HepG2 (cell line): ENCODE results near the gene ACP2. TPM values are rescaled to one million over a fixed set of nuclear protein-coding genes. Genes with fewer than 3 reads are reported as not detected.

Experiments
- CREM ChIP-seq, 2 experiments: sonication (generic) in 1 of 2; formaldehyde crosslinking in 1 of 2; IDR thresholded peaks; 2 replicates each; pipeline versions ENCODE4 v1.4.0 to v1.6.1; 2016 to 2020; ENCODE audit warnings: antibody characterized with exemption in 1 of 2, mild to moderate bottlenecking in 1 of 2, missing genetic modification reagents in 1 of 2
- GABPA ChIP-seq, 2 experiments: IDR thresholded peaks; 2 replicates each; pipeline ENCODE4 v1.6.1; 2011 to 2016; ENCODE audit warnings: low read depth in 2 of 2, low read length in 1 of 2, missing biosample characterization in 1 of 2, missing genetic modification characterization in 1 of 2
- JUNB ChIP-seq: sonication (generic); formaldehyde crosslinking; IDR thresholded peaks from 2 replicates; pipeline ENCODE4 v1.8.0; 2022; ENCODE audit warnings: missing genetic modification reagents, mild to moderate bottlenecking, borderline replicate concordance
- KLF9 ChIP-seq: IDR thresholded peaks from 2 replicates; pipeline ENCODE4 v1.6.1; 2016; ENCODE audit warnings: low read depth
- NCOA2 ChIP-seq: sonication (generic); formaldehyde crosslinking; IDR thresholded peaks from 2 replicates; pipeline ENCODE4 v1.8.0; 2022; ENCODE audit warnings: inconsistent platforms
- NFYC ChIP-seq: IDR thresholded peaks from 2 replicates; pipeline ENCODE4 v1.6.1; 2016; ENCODE audit warnings: missing genetic modification reagents, missing compliant biosample characterization
- NR2F6 ChIP-seq, 2 experiments: IDR thresholded peaks; 2 replicates each; pipeline ENCODE4 v1.6.1; 2016; ENCODE audit warnings: antibody characterized with exemption in 1 of 2, mild to moderate bottlenecking in 1 of 2
- PHF20 ChIP-seq: sonication (generic); formaldehyde crosslinking; IDR thresholded peaks from 2 replicates; pipeline ENCODE4 v1.5.0; 2020; ENCODE audit warnings: mild to moderate bottlenecking, missing genetic modification reagents
- RARA ChIP-seq: IDR thresholded peaks from 2 replicates; pipeline ENCODE4 v1.6.1; 2016; ENCODE audit warnings: missing genetic modification reagents, missing compliant biosample characterization
- REST ChIP-seq, 2 experiments: IDR thresholded peaks; 2 replicates each; pipeline ENCODE4 v1.6.1; 2011 to 2012; ENCODE audit warnings: low read length in 2 of 2, borderline replicate concordance in 1 of 2, low read depth in 1 of 2, mild to moderate bottlenecking in 1 of 2, moderate library complexity in 1 of 2
- RFX5 ChIP-seq: IDR thresholded peaks from 2 replicates; pipeline ENCODE4 v1.6.1; 2011; ENCODE audit warnings: low read depth, low read length, improper control_type of control experiment
- RFXAP ChIP-seq: sonication (generic); formaldehyde crosslinking; IDR thresholded peaks from 2 replicates; pipeline ENCODE4 v1.4.0; 2020; ENCODE audit warnings: missing genetic modification reagents, borderline replicate concordance
- SAP130 ChIP-seq: IDR thresholded peaks from 2 replicates; pipeline ENCODE4 v1.6.1; 2016; ENCODE audit warnings: low read depth
- SSRP1 ChIP-seq: IDR thresholded peaks from 2 replicates; pipeline ENCODE4 v1.6.1; 2016; ENCODE audit warnings: control low read depth
- ZFY ChIP-seq: sonication (generic); formaldehyde crosslinking; IDR thresholded peaks from 2 replicates; pipeline ENCODE4 v1.4.0; 2020; ENCODE audit warnings: missing genetic modification reagents
- ZKSCAN1 ChIP-seq: fragments of 150-350 bp; IDR thresholded peaks from 2 replicates; pipeline ENCODE4 v1.6.1; 2014; ENCODE audit warnings: low read length
- ZNF253 ChIP-seq: sonication (generic); formaldehyde crosslinking; IDR thresholded peaks from 2 replicates; pipeline ENCODE4 v1.8.0; 2022; ENCODE audit warnings: mild to moderate bottlenecking, missing genetic modification reagents, borderline replicate concordance
- ZNF740 ChIP-seq: sonication (generic); formaldehyde crosslinking; IDR thresholded peaks from 2 replicates; pipeline ENCODE4 v1.4.0; 2020; ENCODE audit warnings: missing genetic modification reagents
- polyA plus RNA-seq, 8 experiments: library from polyadenylated mRNA; depleted of rRNA in 3 of 8; stranded (reverse) in 7 of 8; unstranded in 1 of 8; fragments of >200 nt; fragmentation: Illumina TruSeq in 4 of 8; extraction: Trizol in 4 of 8; gene quantifications; 2 replicates each; pipeline versions ENCODE4 v1.2.1 to v1.2.3, GENCODE V29; 2011 to 2016; ENCODE audit warnings: low read depth in 4 of 8, missing spikeins in 1 of 8, mixed read lengths in 1 of 8; ENCODE audit not compliant: insufficient read depth in 1 of 8
- total RNA-seq, 5 experiments: library from RNA; depleted of rRNA; stranded (reverse); fragments of >200 nt; fragmentation: Illumina TruSeq; extraction: Trizol; gene quantifications; 2 replicates each; pipeline ENCODE4 v1.2.3, GENCODE V29; 2016; ENCODE audit warnings: low read depth in 1 of 5
- TF ChIP-seq, protein P1 (sequence below): IDR thresholded peaks from 2 replicates; pipeline ENCODE4 v1.6.1; 2016; ENCODE audit warnings: missing compliant biosample characterization, missing genetic modification reagents, borderline replicate concordance
- TF ChIP-seq, protein P2 (sequence below), 2 experiments: sonication (generic) in 1 of 2; formaldehyde crosslinking in 1 of 2; IDR thresholded peaks; 2 replicates each; pipeline versions ENCODE4 v1.4.0 to v1.6.1; 2016 to 2020; ENCODE audit warnings: borderline replicate concordance in 1 of 2, low read depth in 1 of 2, mild to moderate bottlenecking in 1 of 2, missing genetic modification reagents in 1 of 2

Gene ACP2
- total and polyA plus RNA-seq, 2 of the 13 experiments (the other 11 are each of a cell fraction or from before 2014, with no cell fraction given): 17.7 to 20.2 TPM

DNA sequence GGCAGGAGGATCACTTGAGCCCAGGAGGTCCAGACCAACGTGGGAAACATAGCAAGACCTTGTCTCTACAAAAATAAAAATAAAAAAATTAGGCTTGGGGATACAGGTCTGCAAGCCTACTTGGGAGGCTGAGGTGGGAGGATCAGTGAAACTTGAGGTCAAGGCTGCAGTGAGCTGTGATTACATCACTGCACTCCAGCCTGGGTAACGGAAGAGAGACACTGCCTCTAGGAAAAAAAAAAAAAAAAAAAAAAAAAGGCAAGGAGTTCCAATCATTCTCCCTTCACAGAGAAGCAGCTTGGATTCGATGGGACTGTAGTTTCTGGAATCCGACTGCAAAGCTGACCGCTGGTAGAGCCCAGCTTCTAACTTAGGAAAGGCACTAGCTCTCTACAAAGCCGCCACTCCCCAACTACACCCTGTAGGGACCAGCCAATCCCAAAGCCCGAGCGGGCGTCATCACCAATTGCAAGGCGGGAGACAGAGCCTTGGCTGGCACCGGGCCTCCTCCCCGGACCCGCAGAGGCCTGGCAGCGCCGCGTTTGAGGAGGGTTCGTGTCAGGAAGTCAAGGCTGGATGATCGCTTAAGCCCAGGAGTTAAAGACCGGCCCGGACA, 34.6 kb downstream of the ACP2 start (continued):
- TF ChIP-seq SAP130 (CRISPR knock-in tag): no peak
- peak; percentile 70 for TF ChIP-seq NFYC (CRISPR knock-in tag)
- no peak for TF ChIP-seq KLF9
- TF ChIP-seq PHF20 (CRISPR knock-in tag): no peak
- TF ChIP-seq, protein P1, sequence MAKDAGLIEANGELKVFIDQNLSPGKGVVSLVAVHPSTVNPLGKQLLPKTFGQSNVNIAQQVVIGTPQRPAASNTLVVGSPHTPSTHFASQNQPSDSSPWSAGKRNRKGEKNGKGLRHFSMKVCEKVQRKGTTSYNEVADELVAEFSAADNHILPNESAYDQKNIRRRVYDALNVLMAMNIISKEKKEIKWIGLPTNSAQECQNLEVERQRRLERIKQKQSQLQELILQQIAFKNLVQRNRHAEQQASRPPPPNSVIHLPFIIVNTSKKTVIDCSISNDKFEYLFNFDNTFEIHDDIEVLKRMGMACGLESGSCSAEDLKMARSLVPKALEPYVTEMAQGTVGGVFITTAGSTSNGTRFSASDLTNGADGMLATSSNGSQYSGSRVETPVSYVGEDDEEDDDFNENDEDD (CRISPR knock-in tag): peak; percentile 63; the same call in 1 of the 2 replicates
- peak; percentile 29; the same call in 1 of the 2 replicates for TF ChIP-seq NR2F6 (IDR thresholded peaks at IDR 0.05)
- no peak for TF ChIP-seq NR2F6 (CRISPR knock-in tag; IDR thresholded peaks at IDR 0.05)
- TF ChIP-seq SSRP1 (CRISPR knock-in tag): 0 out of 2 replicates have a peak, but pooled peaks have one; percentile 25
- TF ChIP-seq ZFY: peak; percentile 64
- no peak for TF ChIP-seq JUNB (CRISPR knock-in tag)
- no peak for TF ChIP-seq GABPA (IDR thresholded peaks at IDR 0.05; ENCODE audit: low read depth, low read length)
- 0 out of 2 replicates have a peak, but pooled peaks have one; percentile 14 for TF ChIP-seq GABPA (CRISPR knock-in tag; IDR thresholded peaks at IDR 0.05; ENCODE audit: low read depth)
- peak; percentile 47 for TF ChIP-seq RARA (CRISPR knock-in tag)
- TF ChIP-seq, protein P2, sequence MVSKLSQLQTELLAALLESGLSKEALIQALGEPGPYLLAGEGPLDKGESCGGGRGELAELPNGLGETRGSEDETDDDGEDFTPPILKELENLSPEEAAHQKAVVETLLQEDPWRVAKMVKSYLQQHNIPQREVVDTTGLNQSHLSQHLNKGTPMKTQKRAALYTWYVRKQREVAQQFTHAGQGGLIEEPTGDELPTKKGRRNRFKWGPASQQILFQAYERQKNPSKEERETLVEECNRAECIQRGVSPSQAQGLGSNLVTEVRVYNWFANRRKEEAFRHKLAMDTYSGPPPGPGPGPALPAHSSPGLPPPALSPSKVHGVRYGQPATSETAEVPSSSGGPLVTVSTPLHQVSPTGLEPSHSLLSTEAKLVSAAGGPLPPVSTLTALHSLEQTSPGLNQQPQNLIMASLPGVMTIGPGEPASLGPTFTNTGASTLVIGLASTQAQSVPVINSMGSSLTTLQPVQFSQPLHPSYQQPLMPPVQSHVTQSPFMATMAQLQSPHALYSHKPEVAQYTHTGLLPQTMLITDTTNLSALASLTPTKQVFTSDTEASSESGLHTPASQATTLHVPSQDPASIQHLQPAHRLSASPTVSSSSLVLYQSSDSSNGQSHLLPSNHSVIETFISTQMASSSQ (IDR thresholded peaks at IDR 0.05; ENCODE audit: low read depth): no peak
- TF ChIP-seq, protein P2 (CRISPR knock-in tag; IDR thresholded peaks at IDR 0.05; ENCODE audit: borderline replicate concordance): peak; percentile 43; the same call in 1 of the 2 replicates
- TF ChIP-seq ZNF253 (CRISPR knock-in tag): no peak
- peak; percentile 26; the same call in 1 of the 2 replicates for TF ChIP-seq NCOA2 (CRISPR knock-in tag)
- TF ChIP-seq ZNF740: no peak
- TF ChIP-seq CREM (IDR thresholded peaks at IDR 0.05): peak; percentile 36; the same call in 1 of the 2 replicates
- no peak for TF ChIP-seq CREM (CRISPR knock-in tag; IDR thresholded peaks at IDR 0.05)
- TF ChIP-seq RFXAP: peak; percentile 96
- no peak for TF ChIP-seq ZKSCAN1
- peak; percentile 98 for TF ChIP-seq RFX5
- 0 out of 4 replicates have a peak, but pooled peaks of 1 of the 2 experiments have one; percentile 12 for TF ChIP-seq REST (IDR thresholded peaks at IDR 0.05; ENCODE audit: borderline replicate concordance in 1 of 2, low read depth in 1 of 2, low read length in 2 of 2)
